HG03135 (cell line): ENCODE results near the gene GAS6.

Experiments used
- ATAC-seq: cut with Tn5 transposase; IDR thresholded peaks from one replicate; pipeline ENCODE4 v1.9.1; 2021; ENCODE audit warnings: mild to moderate bottlenecking, moderate library complexity; ENCODE audit not compliant: unreplicated experiment

GAS6 gene

GRCh38 chr13:113888701-113889330, 24.9 kb upstream of the GAS6 start:
- no peak for ATAC-seq

DNA sequence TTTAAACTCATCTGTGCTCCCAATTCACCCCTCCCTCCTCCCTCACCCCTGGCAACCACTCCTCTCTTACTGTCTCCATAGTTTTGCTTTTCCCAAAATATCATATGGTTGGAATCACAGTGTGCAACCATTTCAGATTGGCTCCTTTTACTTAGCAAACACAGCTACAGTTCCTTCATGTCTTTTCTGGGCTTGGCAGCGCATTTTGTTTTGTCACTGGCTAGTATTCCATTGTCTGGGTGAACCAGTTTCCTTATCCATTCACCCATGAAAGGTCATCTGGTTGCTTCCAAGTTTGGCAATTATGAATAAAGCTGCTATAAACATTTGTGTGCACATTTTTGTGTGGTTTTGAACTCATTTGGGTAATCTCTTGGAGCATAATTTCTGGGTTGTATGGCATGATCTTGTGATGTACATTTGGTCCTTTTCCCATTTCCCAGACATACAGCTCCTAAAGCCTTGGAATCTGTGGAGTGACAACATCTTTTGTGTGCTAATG, 23.9 kb upstream of the GAS6 start:
- no peak for ATAC-seq

DNA sequence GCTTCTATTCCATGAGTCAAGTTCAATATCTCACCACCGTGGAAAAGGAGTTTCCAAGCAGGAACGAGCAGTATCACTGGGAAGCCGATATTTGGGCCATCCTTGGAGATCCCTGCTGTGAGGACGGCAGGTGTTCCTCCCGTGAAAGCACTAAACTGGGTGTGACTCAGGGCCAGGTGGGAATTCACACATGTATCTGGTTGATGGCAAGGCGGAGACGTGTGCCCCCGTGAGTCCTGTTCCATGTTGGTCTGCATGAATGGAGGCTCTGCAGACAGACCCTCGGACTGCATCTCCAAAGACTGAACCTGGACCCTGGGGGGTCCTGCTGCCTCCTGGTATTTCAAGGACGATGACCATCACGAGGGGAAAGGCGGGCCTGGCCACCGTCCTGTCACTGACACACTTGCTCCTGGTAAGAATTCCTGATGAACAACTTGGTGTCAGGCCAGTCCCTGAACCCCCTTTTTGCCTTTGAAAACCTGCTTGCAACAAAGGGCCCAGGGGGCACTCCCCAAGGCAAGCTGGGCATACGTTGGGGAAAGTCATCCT, 22.8 kb upstream of the GAS6 start:
- no peak for ATAC-seq

GRCh38 chr13:113884821-113885220, 20.9 kb upstream of the GAS6 start:
- no peak for ATAC-seq

- ATAC-seq, result no peak
Observed at GRCh38 chr13:113883921-113884804, 20.3 kb upstream of the GAS6 start.

GRCh38 chr13:113883314-113883811, 19.5 kb upstream of the GAS6 start:
- no peak for ATAC-seq

DNA sequence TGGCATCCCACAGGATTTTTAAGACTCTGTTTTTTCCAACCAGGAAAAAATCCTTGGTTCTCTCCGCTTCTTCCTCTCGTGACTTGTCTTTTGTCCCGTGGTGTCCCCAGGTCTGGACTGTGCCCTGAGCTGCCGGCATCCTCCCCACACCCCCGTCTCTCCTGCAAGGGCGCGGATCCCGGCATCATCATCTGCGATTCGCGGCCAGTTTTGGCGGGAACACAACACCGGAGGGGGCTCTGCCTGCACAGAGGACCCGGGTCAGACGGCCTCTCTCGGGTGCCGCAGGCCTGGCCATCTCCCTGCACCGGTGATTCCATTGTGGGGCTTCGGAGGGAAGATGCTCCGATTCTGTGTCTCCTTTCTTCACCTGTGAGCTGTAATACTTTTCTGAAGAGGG, 18.8 kb upstream of the GAS6 start:
- no peak for ATAC-seq

GRCh38 chr13:113882267-113882630, 18.4 kb upstream of the GAS6 start:
- ATAC-seq, result no peak

DNA sequence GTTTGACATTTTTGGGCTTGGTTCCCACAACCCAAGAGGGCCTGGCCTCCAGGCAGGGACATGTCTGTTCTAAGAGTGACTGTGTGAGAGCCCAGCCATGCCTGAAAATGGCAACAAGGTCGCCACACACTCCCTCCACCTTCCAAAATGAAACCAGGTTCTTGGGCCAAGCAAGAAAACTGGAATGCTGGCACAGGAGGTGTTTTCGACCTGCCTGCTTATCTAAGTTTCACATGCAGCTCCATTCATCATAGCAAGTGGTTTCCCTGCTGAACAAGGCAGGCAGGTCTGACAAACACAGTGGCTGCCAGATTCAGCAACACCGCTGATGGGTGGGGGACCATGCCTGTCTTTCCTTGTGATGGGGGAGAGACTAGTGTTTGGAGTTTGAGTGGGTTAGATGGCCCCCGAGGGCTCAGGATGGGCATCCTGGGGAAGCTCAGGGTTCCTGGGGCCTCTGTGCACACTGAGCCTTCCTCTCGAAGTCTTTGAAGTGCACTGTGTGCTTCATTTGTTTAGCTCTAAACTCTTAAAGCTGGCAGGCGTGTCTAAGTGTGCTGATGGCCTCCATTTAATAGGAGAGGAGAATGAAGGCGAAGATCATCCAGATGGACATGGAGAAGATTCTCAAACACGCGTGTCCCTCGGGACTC, 17.9 kb upstream of the GAS6 start:
- ATAC-seq, result no peak

- ATAC-seq, result no peak
Observed at GRCh38 chr13:113880651-113881611, 17.1 kb upstream of the GAS6 start.

- ATAC-seq, result no peak
Observed at GRCh38 chr13:113879494-113880360, 15.9 kb upstream of the GAS6 start.

GRCh38 chr13:113879017-113879416, 15.1 kb upstream of the GAS6 start:
- ATAC-seq, result no peak

- ATAC-seq, result no peak
Observed at GRCh38 chr13:113877149-113877990, 13.5 kb upstream of the GAS6 start.

GRCh38 chr13:113876346-113877148, 12.7 kb upstream of the GAS6 start:
- ATAC-seq, result no peak

- ATAC-seq, result no peak
Observed at GRCh38 chr13:113875837-113876281, 12.0 kb upstream of the GAS6 start.

- ATAC-seq, result no peak
Observed at GRCh38 chr13:113875429-113875815, 11.5 kb upstream of the GAS6 start.
